ENCODE measurements around the gene INSYN1.

GRCh38 chr15:73756390-73756789 is 3.2 kb upstream of the INSYN1 start:
- TF ChIP-seq POLR2A (IDR thresholded peaks at IDR 0.05; ENCODE audit: low read depth, low read length), result no peak
- no peak for TF ChIP-seq POLR2AphosphoS5 (IDR thresholded peaks at IDR 0.05; ENCODE audit: low read depth, low read length)
